B cell (primary cell): Measurements from ENCODE around the gene TSPAN18. TPM values are rescaled to one million over a fixed set of nuclear protein-coding genes. Genes with fewer than 3 reads are reported as not detected.

ENCODE experiments used
- ATAC-seq: fragments of 200-7000 bp; cut with Tn5 transposase; one replicate; pipeline ENCODE4 v1.10.0; 2021; ENCODE audit warnings: low read depth, mild to moderate bottlenecking, moderate number of reproducible peaks, moderate library complexity
- CTCF ChIA-PET: fragments of 350-600 bp; sonication (Branson Sonifier 250); formaldehyde crosslinking; loops from one replicate; lab custom pipeline; 2021; ENCODE audit warnings: antibody characterized with exemption, inconsistent platforms; lab: Charles Lee
- POLR2A ChIA-PET: fragments of 350-600 bp; sonication (Branson Sonifier 250); formaldehyde crosslinking; loops from one replicate; lab custom pipeline; 2021; ENCODE audit warnings: antibody characterized with exemption; lab: Charles Lee
- DNase-seq: peaks from one replicate; pipeline ENCODE4 v3.0.0; 2013
- H2AFZ ChIP-seq: 2 replicates; pipeline ENCODE4 v1.6.1; 2012; ENCODE audit warnings: mild to moderate bottlenecking, low read depth, low read length; ENCODE audit not compliant: insufficient read depth, poor library complexity, severe bottlenecking
- H3K27ac ChIP-seq, 2 donors: 1 replicate in 1 of 2; 2 replicates in 1 of 2; pipeline ENCODE4 v1.5.1; 2012 to 2013; ENCODE audit warnings: low read length in 2 of 2, mild to moderate bottlenecking in 2 of 2, moderate library complexity in 1 of 2
- H3K27me3 ChIP-seq, 4 experiments: fragments of 200-600 bp in 1 of 4; sonication (generic) in 1 of 4; replicated peaks in 1 of 4; 1 replicate in 2 of 4; 2 replicates in 2 of 4; pipeline versions ENCODE4 v1.6.1 to v1.7.0; 2013 to 2016; ENCODE audit warnings: low read length in 3 of 4, mild to moderate bottlenecking in 2 of 4, mixed read lengths in 1 of 4, moderate library complexity in 1 of 4; ENCODE audit not compliant: insufficient read depth in 4 of 4, control insufficient read depth in 3 of 4; ENCODE audit errors: control extremely low read depth in 1 of 4
- H3K36me3 ChIP-seq, 2 experiments: replicated peaks in 1 of 2; 1 replicate in 1 of 2; 2 replicates in 1 of 2; pipeline versions ENCODE4 v1.6.1 to v1.7.1; 2013; ENCODE audit warnings: low read length in 1 of 2; ENCODE audit not compliant: insufficient read depth in 2 of 2, control insufficient read depth in 1 of 2; ENCODE audit errors: control extremely low read depth in 1 of 2, extremely low read depth in 1 of 2
- H3K4me1 ChIP-seq, 2 donors: fragments of 200-600 bp in 1 of 2; sonication (generic) in 1 of 2; 1 replicate in 1 of 2; 2 replicates in 1 of 2; pipeline versions ENCODE4 v1.5.1 to v1.6.1; 2013 to 2017; ENCODE audit warnings: low read length in 2 of 2; ENCODE audit not compliant: control insufficient read depth in 2 of 2, insufficient read depth in 2 of 2
- H3K4me2 ChIP-seq: replicated peaks from 2 replicates; pipeline ENCODE3; 2012; ENCODE audit warnings: mild to moderate bottlenecking, low read depth, low read length; ENCODE audit not compliant: poor library complexity, severe bottlenecking
- H3K4me3 ChIP-seq, 5 experiments: fragments of 200-600 bp in 1 of 5; sonication (generic) in 1 of 5; 1 replicate in 3 of 5; 2 replicates in 2 of 5; pipeline versions ENCODE4 v1.5.1 to v1.7.0; 2011 to 2016; ENCODE audit warnings: low read length in 4 of 5, mild to moderate bottlenecking in 4 of 5, low read depth in 2 of 5, control low read depth in 1 of 5, moderate library complexity in 1 of 5; ENCODE audit not compliant: insufficient read depth in 1 of 5; ENCODE audit errors: control extremely low read depth in 1 of 5, extremely low read depth in 1 of 5
- H3K79me2 ChIP-seq: fragments of 200-600 bp; sonication (generic); one replicate; pipeline ENCODE4 v1.6.0; 2016; ENCODE audit warnings: low read length; ENCODE audit not compliant: control insufficient read depth, insufficient read depth
- H3K9ac ChIP-seq: fragments of 200-600 bp; sonication (generic); 2 replicates; pipeline ENCODE4 v1.6.1; 2017; ENCODE audit warnings: mild to moderate bottlenecking, low read length, moderate library complexity
- H3K9me3 ChIP-seq, 3 donors: one replicate each; pipeline versions ENCODE4 v1.6.1 to v1.7.1; 2013; ENCODE audit warnings: low read length in 2 of 3; ENCODE audit not compliant: control insufficient read depth in 2 of 3, insufficient read depth in 1 of 3; ENCODE audit errors: control extremely low read depth in 1 of 3
- H4K20me1 ChIP-seq: 2 replicates; pipeline ENCODE4 v1.6.0; 2012; ENCODE audit warnings: mild to moderate bottlenecking, low read length; ENCODE audit not compliant: insufficient read depth, control insufficient read depth, poor library complexity, severe bottlenecking
- H3K27ac Mint-ChIP-seq: one replicate; pipeline ENCODE4 v1.8.0; 2021; ENCODE audit warnings: mixed read lengths
- H3K27me3 Mint-ChIP-seq: one replicate; pipeline ENCODE4 v1.8.0; 2021; ENCODE audit warnings: mixed read lengths
- H3K4me1 Mint-ChIP-seq: one replicate; pipeline ENCODE4 v1.8.0; 2021; ENCODE audit warnings: mixed read lengths
- H3K4me3 Mint-ChIP-seq: one replicate; pipeline ENCODE4 v1.8.0; 2021; ENCODE audit warnings: mixed read lengths
- H3K9me3 Mint-ChIP-seq: one replicate; pipeline ENCODE4 v1.8.0; 2022; ENCODE audit warnings: mixed read lengths; ENCODE audit not compliant: insufficient read depth
- EZH2 ChIP-seq: IDR thresholded peaks from 2 replicates; pipeline ENCODE4 v1.6.1; 2012; ENCODE audit warnings: borderline replicate concordance, low read depth, mild to moderate bottlenecking, moderate library complexity, low read length; ENCODE audit not compliant: insufficient read depth, poor library complexity, severe bottlenecking
- WGBS: methylation state at CpG from one replicate; pipeline ENCODE4 v1.1.5; 2013; ENCODE audit warnings: missing lambda C conversion rate; ENCODE audit not compliant: insufficient coverage; 5-methylcytosine and 5-hydroxymethylcytosine counted together
- intact Hi-C: fragments of 100-400 bp; cut with micrococcal nuclease; formaldehyde crosslinking; loops from one replicate; pipeline ENCODE4 v1.10.0; 2022
- polyA plus RNA-seq: library from polyadenylated mRNA; depleted of rRNA; stranded (reverse); fragments of >200 nt; gene quantifications from 2 replicates; pipeline ENCODE4 v1.2.3, GENCODE V29; 2012
- total RNA-seq, 2 donors: library from RNA; stranded (reverse); fragments of 120-200 nt in 1 of 2; gene quantifications; 1 replicate in 1 of 2; 2 replicates in 1 of 2; pipeline versions ENCODE4 v1.2.3 to v1.2.4, GENCODE V29; 2013 to 2022
- TF ChIP-seq, protein P1 (sequence below): fragments of 200-600 bp; IDR thresholded peaks from one replicate; pipeline ENCODE4 v1.8.0; 2022; ENCODE audit warnings: antibody characterized with exemption, mild to moderate bottlenecking

Gene TSPAN18
- total and polyA plus RNA-seq, 2 donors (not counting 1 experiment from before 2014, with no cell fraction given), result 0.75 to 2.0 TPM

DNA sequence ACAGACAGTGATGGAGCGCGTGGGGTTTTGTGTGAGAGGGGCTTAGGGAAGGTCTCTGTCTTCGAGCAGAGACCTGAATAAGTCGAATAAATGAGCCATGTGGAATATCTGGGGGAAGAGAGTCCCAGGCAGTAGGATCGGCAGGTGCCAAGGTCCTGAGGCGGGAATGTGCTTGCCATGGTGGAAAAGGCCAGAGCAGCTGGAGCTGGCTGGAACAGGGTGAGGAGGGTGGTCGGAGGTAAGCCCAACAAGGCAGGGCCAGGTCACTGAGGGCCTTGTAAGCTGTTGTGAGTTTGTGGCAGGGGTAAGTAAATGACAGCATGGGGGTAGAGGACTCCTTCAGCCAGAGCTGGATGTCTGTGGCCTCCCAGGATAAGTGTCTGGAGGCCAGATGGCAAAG, 152.7 kb downstream of the TSPAN18 start:
- ChIA-PET CTCF (interaction anchor here (0.8 kb wide), 1 partner anchor 27 kb away, joined by 3 read pairs; no protein-coding TSS in a partner anchor), POLR2A (no interaction called here)
- no peaks in the 10 kb centered on the region for H3K9me3 ChIP-seq
- Mint-ChIP-seq H3K4me1 (no peaks in the 10 kb centered on the region), H3K9me3 (no peaks in the 10 kb centered on the region), H3K27me3 (no peaks in the 10 kb centered on the region), H3K4me3 (no peak overlapping the region), H3K27ac (no peak overlapping the region)
- no peak for ATAC-seq
- intact Hi-C loops, result no loop called here
- no peaks in the 10 kb centered on the region for H3K27me3 ChIP-seq
- TF ChIP-seq, protein P1, sequence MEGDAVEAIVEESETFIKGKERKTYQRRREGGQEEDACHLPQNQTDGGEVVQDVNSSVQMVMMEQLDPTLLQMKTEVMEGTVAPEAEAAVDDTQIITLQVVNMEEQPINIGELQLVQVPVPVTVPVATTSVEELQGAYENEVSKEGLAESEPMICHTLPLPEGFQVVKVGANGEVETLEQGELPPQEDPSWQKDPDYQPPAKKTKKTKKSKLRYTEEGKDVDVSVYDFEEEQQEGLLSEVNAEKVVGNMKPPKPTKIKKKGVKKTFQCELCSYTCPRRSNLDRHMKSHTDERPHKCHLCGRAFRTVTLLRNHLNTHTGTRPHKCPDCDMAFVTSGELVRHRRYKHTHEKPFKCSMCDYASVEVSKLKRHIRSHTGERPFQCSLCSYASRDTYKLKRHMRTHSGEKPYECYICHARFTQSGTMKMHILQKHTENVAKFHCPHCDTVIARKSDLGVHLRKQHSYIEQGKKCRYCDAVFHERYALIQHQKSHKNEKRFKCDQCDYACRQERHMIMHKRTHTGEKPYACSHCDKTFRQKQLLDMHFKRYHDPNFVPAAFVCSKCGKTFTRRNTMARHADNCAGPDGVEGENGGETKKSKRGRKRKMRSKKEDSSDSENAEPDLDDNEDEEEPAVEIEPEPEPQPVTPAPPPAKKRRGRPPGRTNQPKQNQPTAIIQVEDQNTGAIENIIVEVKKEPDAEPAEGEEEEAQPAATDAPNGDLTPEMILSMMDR, result no peak
- no peak for TF ChIP-seq EZH2
- H3K4me3 ChIP-seq, result no peak overlapping the region
- H4K20me1 ChIP-seq, result no peaks in the 10 kb centered on the region
- H2AFZ ChIP-seq, result no peak overlapping the region
- no peak overlapping the region for H3K4me2 ChIP-seq
- H3K27ac ChIP-seq, result no peak overlapping the region
- 93% methylated on average over 7 of the region's 7 CpGs for WGBS
- H3K4me1 ChIP-seq, result no peaks in the 10 kb centered on the region
- no peak overlapping the region for H3K9ac ChIP-seq
- no peaks in the 10 kb centered on the region for H3K36me3 ChIP-seq
- no peak for DNase-seq
- no peaks in the 10 kb centered on the region for H3K79me2 ChIP-seq

DNA sequence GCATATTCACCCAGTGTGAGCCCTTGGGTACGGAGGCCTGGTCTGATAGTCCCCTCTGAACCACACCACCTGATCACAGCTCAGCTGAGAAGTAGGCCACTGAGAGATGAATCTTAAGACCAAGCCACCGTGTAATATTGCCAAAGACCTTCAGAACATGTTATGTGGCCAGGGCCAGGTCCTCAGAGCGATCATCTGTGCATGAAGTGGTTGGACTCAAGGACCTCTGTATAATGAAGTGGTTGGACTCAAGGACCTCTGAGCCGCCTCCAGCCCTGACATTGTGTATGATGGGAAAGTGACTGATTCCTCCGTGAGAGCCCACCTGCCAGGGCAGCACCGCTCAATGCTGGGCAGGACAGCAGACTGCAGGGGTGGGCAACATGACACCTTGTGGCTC, 153.7 kb downstream of the TSPAN18 start:
- ATAC-seq, result no peak
- no peaks in the 10 kb centered on the region for H3K9me3 ChIP-seq
- no peak overlapping the region for H3K4me2 ChIP-seq
- H3K36me3 ChIP-seq, result no peaks in the 10 kb centered on the region
- H3K27ac Mint-ChIP-seq, result no peak overlapping the region
- ChIA-PET CTCF (interaction anchor here (0.8 kb wide), 1 partner anchor 26 kb away, joined by 3 read pairs; no protein-coding TSS in a partner anchor), POLR2A (no interaction called here)
- H3K27me3 ChIP-seq, result no peaks in the 10 kb centered on the region
- H3K27me3 Mint-ChIP-seq, result no peaks in the 10 kb centered on the region
- no peak overlapping the region for H3K4me3 ChIP-seq
- H3K4me1 ChIP-seq, result no peaks in the 10 kb centered on the region
- DNase-seq, result no peak
- no peaks in the 10 kb centered on the region for H3K4me1 Mint-ChIP-seq
- H3K27ac ChIP-seq, result no peak overlapping the region
- H3K9ac ChIP-seq, result no peak overlapping the region
- 96% methylated on average over 5 of the region's 6 CpGs for WGBS
- TF ChIP-seq EZH2, result no peak
- TF ChIP-seq, protein P1, result no peak
- no peak overlapping the region for H3K4me3 Mint-ChIP-seq
- H4K20me1 ChIP-seq, result no peaks in the 10 kb centered on the region
- intact Hi-C loops, result no loop called here
- H2AFZ ChIP-seq, result no peak overlapping the region
- no peaks in the 10 kb centered on the region for H3K79me2 ChIP-seq
- no peaks in the 10 kb centered on the region for H3K9me3 Mint-ChIP-seq
